AG20443 (cell line): ENCODE data around the gene ADAMTSL3.

Source experiments
- DNase-seq: peaks from one replicate; pipeline ENCODE4 v3.0.0; 2012; ENCODE audit warnings: low spot score, mixed read lengths

Gene ADAMTSL3

DNA sequence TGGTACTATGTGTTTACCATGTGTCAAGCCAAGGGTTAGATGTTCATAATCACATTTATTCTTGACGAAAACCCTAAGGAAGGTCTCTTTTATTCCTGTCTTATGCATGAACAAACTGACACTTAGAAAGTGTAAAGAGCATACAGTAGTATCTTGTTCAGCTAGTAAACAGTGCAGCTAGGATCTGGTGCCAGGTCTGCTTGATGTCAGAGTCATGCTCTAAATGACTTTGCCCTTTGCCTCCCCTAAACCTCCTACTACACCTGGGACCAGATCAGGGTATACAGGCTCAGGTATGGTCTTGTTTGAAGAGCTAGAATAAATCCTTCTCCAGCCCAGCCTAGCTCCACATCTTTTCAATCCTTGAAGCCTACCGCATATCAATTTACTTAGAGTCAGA lies 232.4 kb downstream of the ADAMTSL3 start:
- DNase-seq = no peak

- DNase-seq = no peak
Measured at GRCh38 chr15:83887404-83887803, 233.5 kb downstream of the ADAMTSL3 start.

DNA sequence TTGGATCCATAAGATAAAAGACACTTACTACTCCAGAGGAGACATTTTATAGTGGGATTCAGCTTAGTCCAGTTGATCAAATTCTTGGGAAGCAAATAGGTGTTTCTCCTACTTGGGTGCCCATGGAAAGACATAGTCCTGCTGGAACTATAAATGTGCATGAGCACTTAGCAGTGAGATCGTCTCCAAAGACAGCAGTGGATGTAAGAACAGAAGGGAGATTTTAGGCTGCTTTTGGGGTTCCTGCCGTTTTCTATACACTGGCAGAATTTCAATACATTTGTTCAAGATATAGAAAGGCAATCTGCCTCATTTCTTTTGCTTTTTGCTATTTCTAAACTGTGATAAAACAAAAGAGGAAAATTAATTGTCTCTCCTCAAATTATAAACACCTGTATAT lies 234.0 kb downstream of the ADAMTSL3 start:
- no peak for DNase-seq

- DNase-seq = no peak
Measured at GRCh38 chr15:83889995-83890394, 236.1 kb downstream of the ADAMTSL3 start.

DNA sequence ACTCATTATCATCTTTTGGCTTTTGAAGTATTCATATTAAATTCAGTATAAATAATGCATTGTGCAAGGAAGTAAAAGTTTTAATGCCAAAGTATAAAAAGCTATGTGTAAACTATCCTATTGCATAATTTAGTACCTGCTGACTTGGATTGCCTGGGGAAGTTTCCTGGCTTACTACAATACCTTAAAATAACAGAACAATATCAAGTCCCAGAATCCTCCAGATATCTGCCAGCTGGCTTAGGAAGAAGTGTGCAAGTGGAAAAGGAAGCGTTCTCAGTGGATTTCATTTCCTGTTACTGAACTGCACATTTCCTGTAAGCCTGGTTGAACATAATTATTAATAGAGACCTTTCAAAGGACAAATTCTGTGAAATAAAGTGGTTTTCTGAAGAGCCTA lies 236.7 kb downstream of the ADAMTSL3 start:
- DNase-seq = no peak

DNA sequence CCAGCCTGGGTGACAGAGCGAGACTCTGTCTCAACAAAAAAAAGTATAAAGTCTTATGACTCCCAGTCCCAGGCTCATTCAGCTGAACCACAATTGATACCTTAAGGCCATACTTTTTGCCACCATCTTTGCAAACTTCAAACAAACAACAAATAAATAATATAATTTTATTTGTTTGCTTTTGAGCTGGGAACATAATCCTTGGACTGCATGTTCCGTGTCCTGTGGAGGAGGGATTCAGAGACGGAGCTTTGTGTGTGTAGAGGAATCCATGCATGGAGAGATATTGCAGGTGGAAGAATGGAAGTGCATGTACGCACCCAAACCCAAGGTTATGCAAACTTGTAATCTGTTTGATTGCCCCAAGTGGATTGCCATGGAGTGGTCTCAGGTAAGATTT lies 238.6 kb downstream of the ADAMTSL3 start:
- DNase-seq = no peak

GRCh38 chr15:83893308-83893707 lies 239.4 kb downstream of the ADAMTSL3 start:
- DNase-seq = no peak

GRCh38 chr15:83897037-83897436 lies 243.1 kb downstream of the ADAMTSL3 start:
- DNase-seq = no peak

- no peak for DNase-seq
Measured at GRCh38 chr15:83898361-83898760, 244.4 kb downstream of the ADAMTSL3 start.

DNA sequence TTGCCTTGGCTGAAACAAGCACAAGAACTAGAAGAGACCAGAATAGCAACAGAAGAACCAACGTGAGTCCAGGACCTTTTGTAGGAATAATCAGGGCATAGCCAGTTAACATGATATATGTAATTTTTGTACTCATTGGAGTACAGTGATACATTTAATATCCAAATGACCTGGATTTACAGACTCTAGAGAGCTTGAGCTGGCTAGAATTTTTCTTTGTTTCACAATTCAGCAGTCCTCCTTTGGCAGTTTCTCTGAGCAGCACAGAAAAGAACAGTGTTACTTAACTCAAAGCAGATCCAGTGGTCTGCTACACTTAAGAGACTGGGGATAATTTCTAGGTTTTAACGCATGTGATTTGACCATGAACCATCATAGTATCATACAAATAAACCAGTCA lies 245.7 kb downstream of the ADAMTSL3 start:
- no peak for DNase-seq

- peak; percentile 41 for DNase-seq
Measured at GRCh38 chr15:83904107-83905040, 250.5 kb downstream of the ADAMTSL3 start.

- DNase-seq = no peak
Measured at GRCh38 chr15:83905556-83906273, 251.8 kb downstream of the ADAMTSL3 start.

DNA sequence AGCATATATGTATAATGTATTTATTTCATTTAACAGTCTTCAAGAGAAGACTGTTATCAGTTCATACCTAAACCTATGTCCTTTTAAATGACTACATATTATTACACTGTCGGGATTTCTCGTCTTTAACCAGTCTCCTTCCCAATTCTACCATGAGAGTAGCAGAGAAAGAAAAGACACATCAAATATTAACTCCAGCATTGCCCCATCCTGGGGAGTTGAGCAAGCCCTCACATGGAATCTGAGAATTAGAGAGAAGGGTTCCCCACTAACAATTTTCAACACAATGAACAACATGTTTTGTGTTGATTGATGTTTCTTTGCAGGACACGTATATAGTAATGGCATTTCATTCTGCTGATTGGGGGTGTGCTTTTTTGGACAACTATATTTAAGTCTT lies 257.4 kb downstream of the ADAMTSL3 start:
- DNase-seq = no peak

DNA sequence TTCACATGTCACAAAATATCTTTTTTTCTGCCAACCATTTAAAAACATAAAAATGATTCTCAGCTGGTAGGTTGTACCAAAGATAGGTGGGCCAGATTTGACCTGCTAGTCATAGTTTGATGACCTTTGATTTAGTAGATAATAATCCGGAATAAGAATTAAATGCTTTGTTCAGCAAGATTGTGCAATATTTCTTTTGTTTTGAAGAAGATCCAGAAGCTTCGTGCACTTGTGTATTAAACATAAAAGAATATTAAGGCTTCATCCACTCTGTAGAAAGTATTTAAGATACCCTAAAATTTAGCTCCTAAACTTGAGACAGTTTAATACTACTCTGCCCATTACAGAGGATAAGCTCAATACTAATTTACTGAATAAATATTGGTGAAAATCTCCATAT lies 258.4 kb downstream of the ADAMTSL3 start:
- no peak for DNase-seq

DNA sequence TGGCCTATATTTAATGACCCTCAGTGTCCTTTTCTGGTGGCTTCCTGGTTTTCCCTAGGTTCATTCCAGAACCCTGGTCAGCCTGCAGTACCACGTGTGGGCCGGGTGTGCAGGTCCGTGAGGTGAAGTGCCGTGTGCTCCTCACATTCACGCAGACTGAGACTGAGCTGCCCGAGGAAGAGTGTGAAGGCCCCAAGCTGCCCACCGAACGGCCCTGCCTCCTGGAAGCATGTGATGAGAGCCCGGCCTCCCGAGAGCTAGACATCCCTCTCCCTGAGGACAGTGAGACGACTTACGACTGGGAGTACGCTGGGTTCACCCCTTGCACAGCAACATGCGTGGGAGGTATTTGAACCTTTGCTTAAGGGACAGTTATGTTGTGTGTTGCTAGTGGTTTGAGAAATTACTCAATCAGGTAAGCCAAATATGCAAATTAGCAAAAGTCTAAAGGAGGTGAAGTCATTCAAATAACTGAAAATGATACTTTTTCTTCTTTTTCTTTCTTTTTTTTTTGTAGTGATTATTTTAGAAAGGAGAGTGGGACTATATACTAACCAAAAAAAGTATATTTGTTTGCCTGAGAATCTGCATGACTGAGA lies 259.2 kb downstream of the ADAMTSL3 start:
- DNase-seq = no peak

DNA sequence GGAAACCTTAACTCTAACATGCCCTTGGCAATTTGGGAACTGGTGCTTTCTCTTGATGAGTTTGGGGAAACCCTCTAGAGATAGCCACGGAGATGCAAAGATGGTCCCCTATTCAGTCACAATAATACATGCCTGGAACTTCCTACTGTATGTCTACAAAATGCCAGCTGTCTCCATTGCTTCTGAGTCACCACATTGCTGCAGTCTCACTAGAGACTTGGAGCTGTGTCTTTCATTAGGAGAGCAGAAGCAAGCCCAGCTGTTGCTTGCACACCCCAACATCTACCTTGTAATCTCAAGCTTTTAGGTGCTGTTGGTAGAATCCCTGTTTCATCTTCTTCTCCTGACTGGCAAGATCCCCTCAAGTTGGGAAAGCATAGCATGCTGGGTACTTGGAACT lies 261.0 kb downstream of the ADAMTSL3 start:
- DNase-seq = no peak

DNA sequence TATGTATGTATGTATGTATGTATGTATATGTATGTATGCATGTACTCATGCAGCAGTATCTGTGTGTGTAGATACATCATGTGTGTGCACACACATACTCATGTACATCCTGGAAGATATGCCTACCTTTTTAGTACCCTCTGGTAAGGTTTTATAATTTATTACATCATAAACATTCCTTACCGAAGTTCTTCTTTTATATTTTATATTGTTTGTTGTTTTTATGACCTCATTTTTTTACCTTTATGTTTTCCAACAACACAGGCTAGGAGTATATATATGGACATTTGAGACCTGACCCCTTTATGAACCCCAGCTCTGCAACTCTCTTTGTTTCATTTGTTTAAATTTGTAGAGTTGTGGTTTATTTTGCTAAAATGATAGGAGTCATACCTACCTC lies 263.5 kb downstream of the ADAMTSL3 start:
- no peak for DNase-seq

- DNase-seq = no peak
Measured at GRCh38 chr15:83918011-83918410, 264.1 kb downstream of the ADAMTSL3 start.

DNA sequence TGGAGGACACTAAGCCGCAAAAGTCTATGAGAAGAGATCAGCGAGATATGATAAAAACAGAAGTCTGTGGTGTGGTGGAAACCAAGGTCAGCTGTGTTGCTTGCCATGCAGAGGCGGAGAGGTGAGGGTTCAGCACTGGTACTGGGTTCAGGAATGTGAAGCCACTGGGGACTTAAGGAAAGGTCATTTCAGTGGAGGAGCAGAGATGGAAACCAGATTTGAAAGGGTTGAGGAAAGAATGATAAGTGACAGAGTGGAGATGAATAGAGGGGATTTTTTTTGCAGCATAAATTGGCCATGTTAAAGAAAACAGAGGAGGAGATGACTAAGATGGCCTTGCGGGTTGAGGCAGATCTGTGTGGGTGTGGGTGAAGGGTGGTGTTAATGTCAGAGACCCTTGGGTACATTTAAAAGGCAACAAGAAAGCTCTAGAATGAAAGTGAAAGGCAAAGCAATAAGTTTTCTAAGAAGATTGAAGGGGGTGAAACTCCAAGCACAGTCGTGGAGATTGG lies 265.5 kb downstream of the ADAMTSL3 start:
- no peak for DNase-seq

DNA sequence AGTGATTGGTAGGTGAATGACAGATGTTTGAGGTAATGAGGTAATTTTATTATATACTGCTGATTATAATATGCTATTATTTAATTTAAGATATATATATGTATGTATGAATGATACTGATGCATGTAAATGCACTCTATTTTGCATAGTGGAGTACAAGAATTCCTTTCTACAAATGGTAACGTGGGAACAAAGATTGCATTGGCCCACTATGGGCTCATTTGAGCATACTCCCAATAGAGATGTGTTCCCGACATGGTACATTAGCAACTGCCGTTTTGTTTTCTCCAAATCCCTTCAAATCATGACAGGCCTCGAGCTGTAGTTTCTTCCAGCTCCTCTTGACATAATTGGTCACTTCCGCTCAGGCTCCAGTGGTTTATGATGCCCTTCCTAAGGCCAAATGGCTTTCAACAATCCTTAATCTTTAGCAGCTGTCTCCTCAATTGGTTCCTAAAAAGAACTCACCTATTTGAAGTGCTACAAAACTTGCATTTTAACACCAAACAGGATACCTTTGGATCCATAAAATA lies 266.1 kb downstream of the ADAMTSL3 start:
- DNase-seq = no peak

DNA sequence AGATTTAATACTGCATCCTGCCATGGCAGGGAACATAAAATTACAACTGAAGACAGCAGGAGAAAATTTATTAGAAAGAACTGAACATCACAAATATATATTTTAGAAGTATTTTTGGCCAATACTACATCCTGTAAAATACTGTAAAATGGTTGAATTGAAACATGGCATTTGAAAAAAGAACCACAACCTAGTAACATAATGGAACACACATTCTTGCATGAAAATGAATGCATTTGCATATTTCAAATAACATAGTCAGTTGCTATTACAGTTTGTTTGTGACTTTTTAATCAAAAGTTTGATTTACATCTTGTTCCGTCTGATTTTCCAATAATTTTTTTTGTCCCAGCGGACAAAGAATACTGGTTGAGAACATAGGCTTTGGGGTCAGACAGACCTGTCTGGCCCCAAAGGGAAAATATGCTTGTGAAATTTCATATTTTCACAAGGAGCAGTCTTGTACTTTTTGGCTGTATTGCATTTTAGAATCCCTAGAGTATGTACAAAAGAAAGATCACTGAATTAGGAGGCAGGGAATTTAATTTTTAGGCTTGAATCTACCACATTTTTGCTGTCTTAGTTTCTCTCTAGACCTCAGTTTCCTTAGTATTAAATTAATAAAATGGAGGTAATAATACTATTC lies 268.8 kb downstream of the ADAMTSL3 start:
- DNase-seq = no peak

DNA sequence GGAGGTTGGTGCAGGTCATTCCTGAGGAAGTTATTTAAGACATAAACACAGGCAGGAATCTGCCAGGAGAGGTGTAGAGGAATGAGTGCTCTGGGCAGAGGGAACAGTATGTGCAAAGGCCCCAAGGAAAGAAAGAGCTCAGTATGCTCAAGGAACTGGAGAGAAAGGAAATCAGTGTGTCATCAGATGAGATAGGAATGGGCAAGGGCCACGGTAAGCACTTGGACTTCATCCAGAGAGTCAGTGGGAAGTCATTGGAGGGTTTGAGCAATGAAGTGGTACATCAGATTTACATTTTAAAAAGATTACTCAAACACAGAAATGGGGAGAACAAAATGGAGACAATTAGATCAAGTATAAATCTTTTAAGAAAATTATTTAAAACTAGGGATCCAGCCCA lies 272.2 kb downstream of the ADAMTSL3 start:
- no peak for DNase-seq
